Mesodermal cell (in vitro differentiated cells): Measurements from ENCODE around the gene TMEM42.
A peak's percentile ranks its signal among the peaks of the same experiment; 100 is the strongest.

Source experiments
- H3K27ac ChIP-seq: 2 replicates; pipeline ENCODE4 v1.7.0; 2013; ENCODE audit warnings: mild to moderate bottlenecking, low read depth, low read length, moderate library complexity; ENCODE audit not compliant: severe bottlenecking
- H3K36me3 ChIP-seq: 2 replicates; pipeline ENCODE4 v1.7.1; 2013; ENCODE audit warnings: mild to moderate bottlenecking, low read length, moderate library complexity; ENCODE audit not compliant: control insufficient read depth, insufficient read depth
- H3K4me1 ChIP-seq: one replicate; pipeline ENCODE4 v1.7.1; 2013; ENCODE audit warnings: mild to moderate bottlenecking, low read length; ENCODE audit not compliant: insufficient read depth, control insufficient read depth, poor library complexity, severe bottlenecking
- H3K4me3 ChIP-seq: 2 replicates; pipeline ENCODE4 v1.7.0; 2013; ENCODE audit warnings: low read length, control low read depth, mild to moderate bottlenecking; ENCODE audit not compliant: insufficient read depth, poor library complexity, severe bottlenecking; ENCODE audit errors: extremely low read depth
- H3K9me3 ChIP-seq: 2 replicates; pipeline ENCODE4 v1.7.1; 2013; ENCODE audit warnings: mild to moderate bottlenecking, low read length, moderate library complexity; ENCODE audit not compliant: control insufficient read depth
- WGBS, 2 experiments: methylation state at CpG; one replicate each; pipeline ENCODE4 v1.1.5; 2013; ENCODE audit warnings: missing lambda C conversion rate in 2 of 2; ENCODE audit not compliant: insufficient coverage in 2 of 2; 5-methylcytosine and 5-hydroxymethylcytosine counted together

TMEM42 gene

DNA sequence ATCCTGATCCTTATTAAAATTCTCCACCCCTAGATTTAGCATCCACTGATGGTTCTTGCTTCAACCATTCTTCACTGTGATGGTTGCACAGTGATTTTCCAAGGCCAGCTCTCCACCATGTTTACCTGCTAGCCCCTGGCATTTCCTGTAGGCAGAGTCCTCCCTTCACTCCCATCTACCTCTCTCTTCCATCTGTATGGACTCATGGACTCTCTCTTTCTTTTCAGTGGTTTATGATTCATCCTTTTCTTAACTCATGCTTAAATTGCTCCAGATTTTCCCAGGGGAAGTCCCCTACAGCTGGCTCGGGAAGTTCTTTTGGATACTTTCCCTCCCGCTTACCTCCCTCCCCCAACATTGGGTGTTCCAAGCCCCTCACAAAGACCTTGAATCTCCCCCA, 31.4 kb downstream of the TMEM42 start:
- Histone ChIP-seq H3K9me3 (no peaks in the 10 kb centered on the region), H3K4me3 (no peak overlapping the region), H3K4me1 (peaks cover 14% of the 10 kb centered on the region), H3K27ac (no peak overlapping the region), H3K36me3 (no peaks in the 10 kb centered on the region)
- 85 to 100% methylated on average over 1 to 2 of the region's 2 CpGs for WGBS, 2 experiments

- H3K4me1 ChIP-seq = peaks cover 18% of the 10 kb centered on the region
- no peak overlapping the region for H3K4me3 ChIP-seq
- H3K9me3 ChIP-seq = no peaks in the 10 kb centered on the region
- no CpG with 5 or more reads among the region's 5 CpGs for WGBS, 2 experiments
- no peaks in the 10 kb centered on the region for H3K36me3 ChIP-seq
- H3K27ac ChIP-seq = peak overlapping the region; percentile 5
These were observed 32.8 kb downstream of the TMEM42 start for GRCh38 chr3:44894485-44894884.

GRCh38 chr3:44896440-44896839, 34.7 kb downstream of the TMEM42 start:
- Histone ChIP-seq H3K27ac (no peak overlapping the region), H3K36me3 (no peaks in the 10 kb centered on the region), H3K4me1 (peaks cover 29% of the 10 kb centered on the region), H3K4me3 (no peak overlapping the region), H3K9me3 (no peaks in the 10 kb centered on the region)
- 88% methylated on average over 1 of the region's 2 CpGs; no CpG with 5 or more reads in 1 of the 2 experiments for WGBS, 2 experiments

DNA sequence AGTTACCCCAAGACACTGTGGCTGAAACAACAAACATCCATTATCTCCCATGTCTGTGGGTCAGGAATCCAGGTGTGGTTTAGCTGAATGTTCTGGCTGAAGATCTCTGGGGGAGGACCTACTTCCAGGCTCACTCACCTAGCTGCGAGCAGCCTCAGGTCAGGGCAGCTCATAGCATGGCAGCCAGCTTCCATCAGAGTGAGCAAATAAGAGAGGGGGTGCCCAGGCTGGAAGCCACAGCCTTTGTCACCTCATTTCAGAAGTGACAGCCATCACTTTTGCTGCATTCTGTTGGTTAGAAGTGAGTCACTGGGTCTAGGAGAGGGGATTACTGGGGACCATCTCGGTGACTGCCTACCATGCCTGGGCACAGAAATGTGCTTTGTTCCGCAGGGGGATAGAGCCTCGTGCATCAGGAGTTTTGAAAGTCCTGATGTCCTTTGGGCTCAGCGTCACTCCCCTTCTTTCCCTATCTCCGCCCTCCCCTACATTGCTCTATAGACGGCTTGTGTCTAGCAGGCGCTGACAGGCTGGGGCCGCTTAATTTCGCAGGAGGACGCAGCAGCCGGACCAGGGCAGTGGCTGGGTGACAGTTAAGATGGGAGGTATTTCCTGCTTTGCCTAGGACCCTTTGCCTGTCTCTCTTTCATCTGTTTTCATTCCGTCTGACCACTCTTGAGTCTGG, 38.1 kb downstream of the TMEM42 start:
- WGBS, 2 experiments = 79 to 82% methylated on average over 8 to 13 of the region's 13 CpGs
- Histone ChIP-seq H3K36me3 (no peaks in the 10 kb centered on the region), H3K27ac (no peak overlapping the region), H3K4me3 (no peak overlapping the region), H3K4me1 (peaks cover 17% of the 10 kb centered on the region), H3K9me3 (no peaks in the 10 kb centered on the region)

- Histone ChIP-seq H3K4me1 (peaks cover 14% of the 10 kb centered on the region), H3K27ac (no peak overlapping the region), H3K9me3 (no peaks in the 10 kb centered on the region), H3K4me3 (no peak overlapping the region), H3K36me3 (no peaks in the 10 kb centered on the region)
- 93 to 96% methylated on average over 3 to 4 of the region's 4 CpGs for WGBS, 2 experiments
These were observed 40.9 kb downstream of the TMEM42 start for GRCh38 chr3:44902628-44903027.

DNA sequence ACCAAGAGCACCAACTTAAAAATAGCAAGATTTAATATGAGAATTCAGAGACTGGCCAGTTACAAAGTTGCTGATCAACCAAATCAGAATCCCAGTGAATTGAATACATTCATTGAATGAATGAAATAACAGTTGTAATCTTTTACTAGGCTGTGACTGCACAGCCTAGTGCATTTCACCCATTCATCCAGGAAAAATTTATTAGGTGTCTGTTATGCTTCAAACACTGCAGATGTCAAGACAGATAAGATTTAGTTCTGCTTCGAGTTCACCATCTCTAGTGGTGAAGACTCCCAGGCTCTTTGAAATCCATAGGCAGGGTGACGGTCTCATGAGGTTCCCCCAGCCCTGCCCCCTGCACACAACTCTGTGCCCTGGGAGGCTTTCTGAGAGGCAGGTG, 41.6 kb downstream of the TMEM42 start:
- no peak overlapping the region for H3K27ac ChIP-seq
- H3K36me3 ChIP-seq = no peaks in the 10 kb centered on the region
- no peak overlapping the region for H3K4me3 ChIP-seq
- 81 to 90% methylated on average over 2 of the region's 2 CpGs for WGBS, 2 experiments
- H3K9me3 ChIP-seq = no peaks in the 10 kb centered on the region
- H3K4me1 ChIP-seq = peaks cover 14% of the 10 kb centered on the region

GRCh38 chr3:44903751-44904150, 42.0 kb downstream of the TMEM42 start:
- Histone ChIP-seq H3K4me3 (no peak overlapping the region), H3K4me1 (peaks cover 14% of the 10 kb centered on the region), H3K9me3 (no peaks in the 10 kb centered on the region), H3K36me3 (no peaks in the 10 kb centered on the region), H3K27ac (no peak overlapping the region)
- 96 to 97% methylated on average over 13 to 14 of the region's 15 CpGs for WGBS, 2 experiments

- no peaks in the 10 kb centered on the region for H3K4me1 ChIP-seq
- no peak overlapping the region for H3K27ac ChIP-seq
- WGBS, 2 experiments = 87 to 92% methylated on average over 1 to 3 of the region's 3 CpGs
- no peaks in the 10 kb centered on the region for H3K36me3 ChIP-seq
- H3K4me3 ChIP-seq = no peak overlapping the region
- no peaks in the 10 kb centered on the region for H3K9me3 ChIP-seq
These were observed 43.9 kb downstream of the TMEM42 start for GRCh38 chr3:44905446-44906157.

DNA sequence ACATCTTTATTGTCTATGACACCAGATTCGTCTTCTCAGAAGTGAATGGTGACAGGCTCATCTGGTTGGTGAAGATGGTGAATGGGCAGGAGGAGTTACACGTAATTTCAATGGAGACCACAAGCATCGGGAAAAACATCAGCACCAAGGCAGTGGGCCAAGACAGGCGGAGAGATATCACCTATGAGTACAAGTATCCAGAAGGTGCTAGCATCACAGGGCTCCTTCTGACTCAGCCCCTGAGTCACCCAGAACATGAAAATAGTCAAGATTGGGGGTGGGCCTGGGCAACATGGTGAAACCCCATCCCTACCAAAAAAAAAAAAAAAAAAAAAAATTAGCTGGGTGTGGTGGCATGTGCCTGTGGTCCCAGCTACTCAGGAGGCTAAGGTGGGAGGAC, 45.3 kb downstream of the TMEM42 start:
- no peak overlapping the region for H3K4me3 ChIP-seq
- no peak overlapping the region for H3K27ac ChIP-seq
- H3K9me3 ChIP-seq = no peaks in the 10 kb centered on the region
- no peaks in the 10 kb centered on the region for H3K36me3 ChIP-seq
- H3K4me1 ChIP-seq = no peaks in the 10 kb centered on the region
- 90 to 91% methylated on average over 4 of the region's 4 CpGs for WGBS, 2 experiments

- H3K36me3 ChIP-seq = no peaks in the 10 kb centered on the region
- no peaks in the 10 kb centered on the region for H3K4me1 ChIP-seq
- no peak overlapping the region for H3K27ac ChIP-seq
- H3K4me3 ChIP-seq = no peak overlapping the region
- no peaks in the 10 kb centered on the region for H3K9me3 ChIP-seq
- 100% methylated on average over 2 of the region's 4 CpGs for WGBS, 2 experiments
These were observed 45.9 kb downstream of the TMEM42 start for GRCh38 chr3:44907612-44908011.

DNA sequence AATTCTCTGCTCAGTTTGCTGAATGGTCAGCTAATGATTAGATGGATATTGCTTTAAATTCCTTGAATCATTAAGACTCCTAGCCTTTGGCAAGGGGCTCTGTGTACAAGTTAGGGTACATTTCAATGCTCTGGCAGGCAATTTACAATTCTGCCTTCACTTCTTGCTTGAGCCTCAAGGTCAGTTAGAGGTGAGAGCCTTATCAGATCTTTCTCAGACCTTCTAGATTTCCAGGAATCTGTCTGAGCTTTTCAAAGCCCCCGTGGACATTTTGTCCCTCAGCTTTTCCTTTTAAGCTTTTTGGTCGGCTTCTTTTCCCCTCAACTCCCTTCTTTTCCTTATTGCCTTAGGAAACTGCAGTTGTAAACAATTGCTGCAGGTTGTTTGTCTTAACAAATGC, 47.4 kb downstream of the TMEM42 start:
- Histone ChIP-seq H3K27ac (no peak overlapping the region), H3K36me3 (no peaks in the 10 kb centered on the region), H3K4me1 (no peaks in the 10 kb centered on the region), H3K4me3 (no peak overlapping the region), H3K9me3 (no peaks in the 10 kb centered on the region)
- 71% methylated on average over 2 of the region's 2 CpGs; no CpG with 5 or more reads in 1 of the 2 experiments for WGBS, 2 experiments
